Lung (tissue), 12 donors: ENCODE results near the gene ULBP3. TPM values are rescaled to one million over a fixed set of nuclear protein-coding genes. Genes with fewer than 3 reads are reported as not detected.

Experiments
- ATAC-seq: fragments of 200-7000 bp; cut with Tn5 transposase; one replicate; pipeline ENCODE4 v1.9.1; 2020; ENCODE audit warnings: moderate number of reproducible peaks; ENCODE audit not compliant: insufficient read depth, low FRiP score
- DNase-seq, 3 donors: peaks; one replicate each; pipeline ENCODE4 v3.0.0-alpha.2; 2013 to 2017
- H3K27ac ChIP-seq, 2 donors: one replicate each; pipeline ENCODE4 v1.5.1; 2013; ENCODE audit warnings: mild to moderate bottlenecking in 2 of 2, moderate library complexity in 2 of 2, control low read depth in 1 of 2, inconsistent platforms in 1 of 2, low read depth in 1 of 2, low read length in 1 of 2
- H3K27me3 ChIP-seq, 3 donors: one replicate each; pipeline ENCODE4 v1.5.1; 2013; ENCODE audit warnings: low read length in 2 of 3; ENCODE audit not compliant: control insufficient read depth in 3 of 3, insufficient read depth in 3 of 3
- H3K36me3 ChIP-seq, 4 donors: one replicate each; pipeline ENCODE4 v1.5.1; 2013; ENCODE audit warnings: low read length in 4 of 4, mild to moderate bottlenecking in 1 of 4, moderate library complexity in 1 of 4; ENCODE audit not compliant: control insufficient read depth in 4 of 4, insufficient read depth in 4 of 4
- H3K4me1 ChIP-seq, 5 donors: one replicate each; pipeline ENCODE4 v1.5.1; 2013; ENCODE audit warnings: low read length in 5 of 5, mild to moderate bottlenecking in 2 of 5, moderate library complexity in 1 of 5; ENCODE audit not compliant: control insufficient read depth in 5 of 5, insufficient read depth in 5 of 5
- H3K4me3 ChIP-seq: one replicate; pipeline ENCODE4 v1.5.1; 2013; ENCODE audit warnings: mild to moderate bottlenecking, control low read depth, moderate library complexity
- H3K9ac ChIP-seq, 2 donors: one replicate each; pipeline ENCODE4 v1.5.1; 2013; ENCODE audit warnings: low read length in 2 of 2, control low read depth in 1 of 2; ENCODE audit not compliant: insufficient read depth in 1 of 2
- H3K9me3 ChIP-seq, 4 donors: one replicate each; pipeline ENCODE4 v1.5.1; 2013; ENCODE audit warnings: low read length in 3 of 4, mild to moderate bottlenecking in 1 of 4, moderate library complexity in 1 of 4; ENCODE audit not compliant: control insufficient read depth in 4 of 4, insufficient read depth in 3 of 4
- WGBS, 2 donors: extraction: QIAGEN DNeasy Blood & Tissue Kit; methylation state at CpG; one replicate each; pipeline ENCODE4 v1.1.7; 2013; 5-methylcytosine and 5-hydroxymethylcytosine counted together
- polyA plus RNA-seq, 2 donors: library from polyadenylated mRNA; stranded (reverse); fragments of 200-250 nt; gene quantifications; one replicate each; pipeline ENCODE4 v1.2.1, GENCODE V29; 2013
- total RNA-seq, 2 donors: library from RNA; depleted of rRNA in 1 of 2; stranded (reverse); fragments of >200 nt in 1 of 2; gene quantifications; one replicate each; pipeline ENCODE4 v1.2.1, GENCODE V29; 2014 to 2021
- TF ChIP-seq, protein P1 (sequence below): IDR thresholded peaks from 2 replicates; pipeline ENCODE4 v1.5.1; 2012; ENCODE audit warnings: mild to moderate bottlenecking; ENCODE audit errors: control extremely low read depth, extremely low read depth
- donor health status: control.
- donor health status: control.
- donor health status: Bipolar disorder and iron deficiency.
- donor health status: healthy.
- donor health status: DM: yes; HTN: yes; CAD: no.

The ULBP3 gene
- total and polyA plus RNA-seq, 4 donors = 1.4 to 6.8 (median 3.9) TPM

DNA sequence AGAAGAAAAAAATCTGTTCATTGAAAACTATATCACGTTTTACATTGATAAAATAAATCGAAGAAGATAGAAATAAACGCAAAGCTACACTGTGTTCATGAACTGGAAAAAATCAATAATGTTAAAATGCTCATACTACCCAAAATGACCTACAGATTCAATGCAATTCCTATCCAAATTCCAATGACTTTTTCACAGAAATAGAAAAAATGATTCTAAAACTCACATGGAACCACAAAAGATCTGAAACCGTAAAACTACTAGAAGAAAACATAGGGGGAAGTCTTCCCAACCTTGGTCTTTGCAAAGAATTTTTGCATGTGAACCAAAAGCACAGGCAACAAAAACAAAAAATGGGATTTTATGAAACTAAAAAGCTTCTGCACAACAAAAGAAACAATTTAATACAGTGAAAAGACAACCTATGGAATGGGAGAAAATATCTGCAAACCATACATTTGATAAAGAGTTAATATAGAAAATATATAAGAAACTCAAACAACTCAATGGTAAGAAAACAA, 33.9 kb upstream of the ULBP3 start:
- TF ChIP-seq, protein P1, sequence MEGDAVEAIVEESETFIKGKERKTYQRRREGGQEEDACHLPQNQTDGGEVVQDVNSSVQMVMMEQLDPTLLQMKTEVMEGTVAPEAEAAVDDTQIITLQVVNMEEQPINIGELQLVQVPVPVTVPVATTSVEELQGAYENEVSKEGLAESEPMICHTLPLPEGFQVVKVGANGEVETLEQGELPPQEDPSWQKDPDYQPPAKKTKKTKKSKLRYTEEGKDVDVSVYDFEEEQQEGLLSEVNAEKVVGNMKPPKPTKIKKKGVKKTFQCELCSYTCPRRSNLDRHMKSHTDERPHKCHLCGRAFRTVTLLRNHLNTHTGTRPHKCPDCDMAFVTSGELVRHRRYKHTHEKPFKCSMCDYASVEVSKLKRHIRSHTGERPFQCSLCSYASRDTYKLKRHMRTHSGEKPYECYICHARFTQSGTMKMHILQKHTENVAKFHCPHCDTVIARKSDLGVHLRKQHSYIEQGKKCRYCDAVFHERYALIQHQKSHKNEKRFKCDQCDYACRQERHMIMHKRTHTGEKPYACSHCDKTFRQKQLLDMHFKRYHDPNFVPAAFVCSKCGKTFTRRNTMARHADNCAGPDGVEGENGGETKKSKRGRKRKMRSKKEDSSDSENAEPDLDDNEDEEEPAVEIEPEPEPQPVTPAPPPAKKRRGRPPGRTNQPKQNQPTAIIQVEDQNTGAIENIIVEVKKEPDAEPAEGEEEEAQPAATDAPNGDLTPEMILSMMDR = no peak
- H3K4me3 ChIP-seq = no peak overlapping the region
- WGBS, 2 donors = 95 to 96% methylated on average over 4 of the region's 4 CpGs
- ATAC-seq = no peak
- H3K9me3 ChIP-seq = no peaks in the 10 kb centered on the region
- no peak overlapping the region for H3K9ac ChIP-seq
- DNase-seq = no peak
- H3K27ac ChIP-seq = no peak overlapping the region
- no peaks in the 10 kb centered on the region for H3K4me1 ChIP-seq
- no peaks in the 10 kb centered on the region for H3K27me3 ChIP-seq
- H3K36me3 ChIP-seq = no peaks in the 10 kb centered on the region

DNA sequence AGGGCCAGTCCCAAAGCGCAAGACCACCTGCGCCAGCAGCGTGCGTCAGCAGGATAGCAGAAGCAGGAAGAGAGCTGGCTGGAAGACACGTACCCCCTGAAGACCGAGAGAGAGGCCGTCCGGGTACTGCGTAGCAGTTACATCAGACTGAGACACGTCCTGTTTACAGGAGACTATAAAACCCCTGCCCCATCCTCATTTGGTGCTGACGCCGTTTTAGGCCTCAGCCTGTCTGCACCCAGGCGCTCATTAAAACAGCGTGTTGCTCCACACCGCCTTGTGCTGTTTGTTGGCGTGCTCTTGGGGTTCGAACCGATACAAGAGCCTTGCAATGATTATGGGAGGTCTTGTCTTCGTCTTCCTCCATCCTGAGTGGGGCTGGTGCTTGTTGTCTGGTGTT, 31.8 kb upstream of the ULBP3 start:
- TF ChIP-seq, protein P1 = no peak
- Histone ChIP-seq H3K27me3 (no peaks in the 10 kb centered on the region), H3K27ac (no peak overlapping the region), H3K4me1 (no peaks in the 10 kb centered on the region), H3K36me3 (no peaks in the 10 kb centered on the region), H3K9me3 (no peaks in the 10 kb centered on the region), H3K4me3 (no peak overlapping the region), H3K9ac (no peak overlapping the region)
- ATAC-seq (no peak), DNase-seq (no peak)
- WGBS, 2 donors = 95% methylated on average over 19 of the region's 19 CpGs

DNA sequence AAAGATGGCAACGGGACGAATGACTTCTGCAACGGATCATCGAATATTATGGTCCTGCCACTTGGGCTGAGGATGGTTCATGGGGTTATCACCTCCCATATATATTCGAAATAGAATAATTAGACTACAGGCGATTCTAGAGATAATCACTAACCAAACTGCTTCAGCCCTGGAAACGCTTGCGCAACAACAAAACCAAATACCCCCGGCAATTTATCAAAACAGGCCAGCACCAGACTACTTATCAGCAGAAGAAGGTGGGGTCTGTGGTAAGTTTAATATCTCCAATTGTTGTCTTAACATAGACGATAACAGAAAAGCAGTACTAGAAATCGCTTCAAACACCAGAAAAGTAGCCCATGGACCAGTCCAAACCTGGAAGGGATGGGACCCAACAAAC, 31.0 kb upstream of the ULBP3 start:
- DNase-seq (no peak), ATAC-seq (no peak)
- no peak overlapping the region for H3K4me3 ChIP-seq
- no peaks in the 10 kb centered on the region for H3K27me3 ChIP-seq
- 88 to 92% methylated on average over 11 of the region's 11 CpGs for WGBS, 2 donors
- no peak overlapping the region for H3K9ac ChIP-seq
- no peaks in the 10 kb centered on the region for H3K9me3 ChIP-seq
- H3K27ac ChIP-seq = no peak overlapping the region
- TF ChIP-seq, protein P1 = no peak
- H3K4me1 ChIP-seq = no peaks in the 10 kb centered on the region
- H3K36me3 ChIP-seq = no peaks in the 10 kb centered on the region

DNA sequence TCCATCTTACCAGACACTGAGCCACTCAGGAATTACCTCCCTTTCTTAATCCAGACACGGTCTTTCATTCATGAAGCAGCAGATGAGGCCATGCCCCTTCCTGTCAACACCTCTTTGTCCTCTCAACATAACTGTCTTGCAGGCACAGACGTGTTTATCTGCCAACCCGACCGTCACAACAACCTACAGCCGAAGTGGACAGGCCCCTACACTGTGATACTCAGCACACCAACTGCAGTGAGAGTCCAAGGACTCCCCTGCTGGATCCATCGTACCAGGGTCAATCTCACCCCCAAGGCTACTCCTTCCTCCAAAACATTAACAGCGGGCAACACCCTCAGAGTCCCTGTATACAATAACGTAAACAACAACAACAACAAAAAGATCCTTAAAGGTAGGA, 30.6 kb upstream of the ULBP3 start:
- no peak for ATAC-seq
- no peaks in the 10 kb centered on the region for H3K4me1 ChIP-seq

More for the DNA sequence above, 30.6 kb upstream of the ULBP3 start:
- no peaks in the 10 kb centered on the region for H3K27me3 ChIP-seq
- no peaks in the 10 kb centered on the region for H3K9me3 ChIP-seq
- H3K36me3 ChIP-seq = no peaks in the 10 kb centered on the region
- H3K9ac ChIP-seq = no peak overlapping the region
- DNase-seq = no peak
- 89 to 90% methylated on average over 8 of the region's 8 CpGs for WGBS, 2 donors
- TF ChIP-seq, protein P1 = no peak
- H3K27ac ChIP-seq = no peak overlapping the region
- no peak overlapping the region for H3K4me3 ChIP-seq
